ENCODE results near the gene CPSF4.
"Not testable (repeated sequence)": the region's sequence is repeated elsewhere in the genome, so short reads cannot be mapped to it uniquely, and the experiment has no call there.

CPSF4 gene

DNA sequence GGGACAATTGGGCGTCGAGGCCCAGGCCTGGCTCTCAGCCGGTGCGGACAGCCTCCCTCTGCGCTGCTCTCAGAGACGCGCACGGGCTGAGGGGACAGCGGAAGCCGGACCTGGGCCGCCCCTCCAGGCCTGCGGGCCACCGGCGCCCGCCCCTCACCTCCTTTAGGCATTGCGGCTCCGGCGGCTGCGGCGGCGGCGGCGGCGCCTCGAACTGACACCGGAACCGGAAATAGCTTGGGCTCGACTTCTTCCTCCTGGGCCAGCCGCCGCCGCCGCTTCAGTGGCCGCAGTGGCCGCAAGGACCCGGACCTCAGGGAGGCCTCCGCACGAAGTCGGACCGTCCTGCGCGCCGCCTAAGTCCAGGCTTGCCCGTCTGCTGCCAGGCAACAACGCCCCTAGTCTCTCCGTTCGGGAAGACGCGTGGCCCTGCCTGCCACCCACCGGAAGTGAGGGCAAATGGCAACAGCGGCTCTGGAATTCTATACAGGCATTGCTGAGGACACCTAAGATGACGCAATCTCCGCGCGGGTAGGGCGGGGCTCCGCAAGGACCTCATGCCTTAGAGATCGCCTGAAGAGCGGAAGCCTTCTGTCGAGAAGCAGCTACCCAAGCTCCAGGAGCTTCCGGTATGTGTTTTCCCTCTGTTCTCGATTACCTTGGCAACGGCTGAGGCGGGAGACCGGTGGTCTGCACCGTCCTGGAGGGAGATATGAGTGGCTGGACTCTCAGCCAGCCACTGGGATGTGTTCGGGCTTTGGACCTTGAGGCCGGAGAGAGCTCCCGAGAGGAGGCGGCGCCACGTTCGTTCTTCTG, 30.2 kb upstream of the CPSF4 start, which contains the start of the genes BUD31 and PDAP1:
Gene BUD31 (plus strand): TSS at position 591 of the 813 bp plus-strand sequence. CDS start 2,124 bp downstream, outside the sequence.
Gene PDAP1 (minus strand): TSS at position 219 of the 813 bp plus-strand sequence. CDS start 49 bp downstream, at position 170.
- peak; percentile 85 to 86 for DNase-seq (ENCODE audit: low read depth in 2 of 2)

DNA sequence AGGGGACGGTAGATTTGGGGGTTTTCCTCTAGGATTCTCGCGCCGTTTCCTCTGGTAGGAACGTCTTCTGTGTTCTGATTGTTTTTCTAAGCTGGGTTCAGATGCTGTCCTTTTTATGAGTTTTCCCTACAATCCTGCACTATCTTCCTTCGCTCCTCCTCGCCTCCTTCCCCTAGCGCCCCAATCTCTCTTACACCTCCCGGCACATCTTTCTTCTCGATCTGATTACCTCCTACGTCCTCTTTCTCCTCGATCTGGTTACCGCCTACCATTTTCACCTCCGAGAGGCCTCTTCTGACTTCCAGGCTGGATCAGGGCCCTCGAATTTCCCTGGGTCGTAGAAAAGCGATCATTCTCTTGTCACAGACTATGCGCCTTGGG, 29.6 kb upstream of the CPSF4 start:
- no peak for DNase-seq (ENCODE audit: low read depth in 2 of 2)

DNA sequence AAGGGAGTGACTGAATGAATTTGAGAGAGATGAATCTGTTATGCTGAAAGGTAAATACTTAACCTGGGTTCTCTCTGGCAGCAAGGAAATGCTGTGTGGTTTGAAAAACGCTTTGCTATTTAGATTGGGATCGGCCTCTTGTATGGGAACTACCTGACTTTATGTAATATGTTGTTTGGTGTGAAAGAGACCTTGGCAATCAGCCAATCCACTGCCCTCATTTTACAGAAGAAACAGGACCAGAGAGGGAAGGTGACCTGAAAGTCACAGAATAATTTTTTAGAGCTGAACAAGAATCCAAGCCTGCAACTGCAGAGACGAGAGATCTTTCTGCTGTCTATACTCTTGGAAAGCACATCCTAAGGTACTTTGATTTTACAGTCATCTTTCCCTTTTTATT, 28.9 kb upstream of the CPSF4 start:
- no peak for DNase-seq (ENCODE audit: low read depth in 2 of 2)

DNA sequence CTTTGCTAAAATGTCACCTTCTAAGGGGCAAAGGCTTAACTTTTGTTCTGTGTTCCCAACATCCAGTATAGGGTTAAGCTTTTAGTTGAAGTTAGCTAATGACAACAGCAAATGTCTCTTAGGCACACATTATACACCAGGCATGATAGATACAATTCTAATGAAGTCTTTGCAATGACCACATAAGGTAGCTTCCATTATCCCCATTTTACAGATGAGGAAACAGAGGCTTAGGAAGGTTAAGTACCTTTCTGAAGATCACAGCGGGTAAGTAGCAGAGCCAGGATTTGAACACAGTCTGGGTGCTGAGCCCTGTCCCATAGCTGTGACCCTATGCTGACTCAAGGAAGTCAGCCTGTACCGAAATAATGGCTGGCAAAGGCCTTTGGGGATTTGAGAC, 28.1 kb upstream of the CPSF4 start:
- DNase-seq (ENCODE audit: low read depth in 2 of 2) = no peak

DNA sequence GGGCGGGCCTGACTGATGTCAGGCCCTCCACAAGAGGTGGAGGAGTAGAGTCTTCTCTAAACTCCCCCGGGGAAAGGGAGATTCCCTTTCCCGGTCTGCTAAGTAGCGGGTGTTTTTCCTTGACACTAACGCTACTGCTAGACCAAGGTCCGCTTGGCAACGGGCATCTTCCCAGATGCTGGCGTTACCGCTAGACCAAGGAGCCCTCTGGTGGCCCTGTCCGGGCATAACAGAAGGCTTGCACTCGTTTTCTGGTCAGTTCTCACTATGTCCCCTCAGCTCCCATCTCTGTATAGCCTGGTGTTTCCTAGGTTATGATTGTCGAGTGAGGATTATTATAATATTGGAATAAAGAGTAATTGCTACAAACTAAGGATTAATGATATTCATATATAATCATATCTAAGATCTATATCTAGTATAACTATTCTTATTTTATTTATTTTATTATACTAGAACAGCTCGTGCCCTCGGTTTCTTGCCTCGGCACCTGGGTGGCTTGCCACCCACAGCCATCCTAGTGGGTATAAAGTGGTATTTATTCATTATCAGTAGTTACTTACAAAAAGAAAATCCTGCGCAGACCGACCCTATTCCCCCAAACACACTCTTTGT, 23.1 kb upstream of the CPSF4 start:
- DNase-seq (ENCODE audit: low read depth in 2 of 2) = not testable (repeated sequence)

DNA sequence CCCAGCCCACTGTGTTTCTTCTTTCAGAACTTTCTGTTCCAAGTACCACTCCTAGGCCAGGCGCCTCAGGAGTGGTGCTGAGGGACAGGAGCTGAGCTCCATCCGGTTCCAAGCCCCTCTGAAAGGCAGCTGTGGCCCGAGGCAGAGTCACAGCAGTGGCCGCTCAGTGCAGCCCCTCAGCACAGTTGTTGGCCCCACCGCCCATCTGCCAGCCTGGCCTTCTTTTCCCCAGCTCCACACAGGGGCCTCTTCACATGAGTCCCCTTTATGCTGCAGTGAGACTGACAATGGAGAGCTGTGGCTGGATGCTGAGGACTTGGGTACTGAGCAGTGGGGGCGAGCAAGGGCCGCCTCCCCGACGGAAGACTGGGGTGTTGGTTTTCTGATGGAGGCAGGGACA, 20.5 kb upstream of the CPSF4 start:
- DNase-seq (ENCODE audit: low read depth in 2 of 2) = no peak

DNA sequence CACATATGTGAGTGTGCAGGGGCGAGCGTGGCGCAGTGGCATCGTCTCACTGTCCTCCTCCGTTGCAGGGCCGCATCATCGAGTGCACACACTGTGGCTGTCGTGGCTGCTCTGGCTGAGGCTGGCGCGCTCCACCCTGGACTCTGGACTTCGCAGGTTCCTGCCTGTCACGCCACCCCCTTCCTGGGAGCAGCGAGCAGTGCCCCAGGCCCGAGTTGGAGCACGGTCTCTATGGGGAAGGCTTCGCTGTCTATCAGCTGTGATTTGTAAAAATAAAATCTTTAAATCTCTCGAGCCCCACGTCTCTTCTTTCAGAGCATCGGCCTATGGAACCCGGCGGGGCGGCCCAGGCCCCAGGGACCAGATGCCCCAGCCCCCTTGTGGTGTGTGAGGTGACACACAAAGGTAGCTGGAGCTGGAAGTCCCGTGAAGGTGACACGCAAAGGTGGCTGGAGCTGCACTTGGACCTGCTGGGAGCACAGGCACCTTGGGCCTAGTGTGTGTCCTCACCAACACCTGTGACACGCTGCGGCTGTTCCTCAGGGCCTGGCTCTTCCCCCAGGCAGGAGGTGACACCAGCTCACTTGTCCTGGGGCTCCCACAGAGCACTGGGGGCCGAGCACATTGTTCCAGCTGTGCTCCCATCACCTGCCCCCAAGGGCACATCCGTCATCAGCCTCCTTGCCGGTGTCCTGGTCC, 19.3 kb upstream of the CPSF4 start:
- no peak for DNase-seq (ENCODE audit: low read depth in 2 of 2)

DNA sequence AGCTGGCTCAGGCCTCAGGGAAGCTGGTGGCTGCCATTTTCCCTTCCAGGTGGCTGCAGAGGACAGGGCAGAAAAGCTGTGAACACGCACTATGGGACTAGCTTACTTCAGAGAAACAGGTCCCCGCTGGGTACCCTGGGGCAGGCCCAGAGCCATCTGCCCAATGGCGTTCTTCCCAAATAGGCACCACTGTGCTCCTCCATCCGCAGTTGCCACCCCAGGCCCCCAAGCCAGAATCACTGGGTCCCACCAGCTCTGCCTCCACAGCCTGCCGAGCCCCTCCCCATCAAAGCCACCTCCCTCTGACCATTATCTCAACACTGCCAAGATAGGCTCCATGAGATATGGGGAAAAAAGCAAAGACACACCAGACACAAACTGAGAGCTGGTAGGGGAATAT, 18.5 kb upstream of the CPSF4 start:
- no peak for DNase-seq (ENCODE audit: low read depth in 2 of 2)

DNA sequence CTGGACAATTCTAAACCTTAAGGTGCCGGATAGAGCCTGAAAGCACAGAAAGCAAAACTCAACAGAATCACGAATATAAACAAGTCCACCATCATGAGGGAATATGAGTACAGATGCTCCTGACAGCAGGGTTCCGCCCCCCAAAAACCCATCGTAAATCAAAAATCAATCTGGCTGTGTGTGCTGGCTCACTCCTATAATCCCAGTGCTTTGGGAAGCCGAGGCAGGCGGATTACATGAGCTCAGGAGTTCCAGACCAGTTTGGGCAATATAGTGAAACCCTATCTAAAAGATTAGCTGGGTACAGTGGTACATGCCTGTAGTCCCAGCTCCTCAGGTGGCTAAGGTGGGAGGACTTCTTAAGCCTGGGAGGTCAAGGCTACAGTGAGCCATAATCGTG, 17.8 kb upstream of the CPSF4 start:
- DNase-seq (ENCODE audit: low read depth in 2 of 2) = no peak

DNA sequence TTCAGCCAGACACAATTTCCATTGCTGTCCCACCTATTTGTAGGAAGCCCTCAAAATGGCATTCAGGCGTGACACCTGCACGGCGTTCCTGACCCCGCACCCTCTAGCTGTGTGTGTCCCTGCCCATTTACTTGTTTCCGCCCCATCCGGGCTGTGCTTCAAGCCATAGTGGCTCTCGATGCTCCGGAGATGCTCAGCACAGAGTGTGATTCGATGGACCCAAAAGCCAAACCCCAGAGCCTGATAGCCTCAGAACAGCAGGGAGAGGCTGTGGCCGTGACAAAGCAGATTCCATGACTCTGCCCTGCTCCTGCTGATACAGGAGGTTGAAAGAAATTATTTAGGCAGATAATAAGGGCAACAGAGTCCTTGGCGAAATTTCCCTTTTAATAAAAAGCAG, 16.6 kb upstream of the CPSF4 start:
- DNase-seq (ENCODE audit: low read depth in 2 of 2) = no peak

DNA sequence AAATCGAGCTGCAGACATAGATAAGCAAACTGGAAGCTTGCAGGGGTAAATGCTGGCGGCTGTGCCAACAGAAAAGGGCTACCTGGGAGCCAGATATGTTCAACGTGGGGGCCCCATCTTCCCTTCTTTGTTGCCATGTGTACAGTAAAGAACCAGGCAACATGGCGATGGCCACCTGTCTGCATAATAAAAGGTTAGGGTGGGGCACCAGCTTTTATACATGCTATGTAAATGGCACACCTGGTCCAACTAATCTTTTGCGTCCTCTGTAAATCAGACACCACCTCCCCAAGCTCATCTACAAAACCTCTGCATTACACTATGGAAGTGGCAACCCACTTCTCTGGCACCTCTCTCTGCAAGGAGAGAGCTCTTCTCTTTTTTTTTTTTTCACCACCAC, 16.1 kb upstream of the CPSF4 start:
- DNase-seq (ENCODE audit: low read depth in 2 of 2) = no peak

DNA sequence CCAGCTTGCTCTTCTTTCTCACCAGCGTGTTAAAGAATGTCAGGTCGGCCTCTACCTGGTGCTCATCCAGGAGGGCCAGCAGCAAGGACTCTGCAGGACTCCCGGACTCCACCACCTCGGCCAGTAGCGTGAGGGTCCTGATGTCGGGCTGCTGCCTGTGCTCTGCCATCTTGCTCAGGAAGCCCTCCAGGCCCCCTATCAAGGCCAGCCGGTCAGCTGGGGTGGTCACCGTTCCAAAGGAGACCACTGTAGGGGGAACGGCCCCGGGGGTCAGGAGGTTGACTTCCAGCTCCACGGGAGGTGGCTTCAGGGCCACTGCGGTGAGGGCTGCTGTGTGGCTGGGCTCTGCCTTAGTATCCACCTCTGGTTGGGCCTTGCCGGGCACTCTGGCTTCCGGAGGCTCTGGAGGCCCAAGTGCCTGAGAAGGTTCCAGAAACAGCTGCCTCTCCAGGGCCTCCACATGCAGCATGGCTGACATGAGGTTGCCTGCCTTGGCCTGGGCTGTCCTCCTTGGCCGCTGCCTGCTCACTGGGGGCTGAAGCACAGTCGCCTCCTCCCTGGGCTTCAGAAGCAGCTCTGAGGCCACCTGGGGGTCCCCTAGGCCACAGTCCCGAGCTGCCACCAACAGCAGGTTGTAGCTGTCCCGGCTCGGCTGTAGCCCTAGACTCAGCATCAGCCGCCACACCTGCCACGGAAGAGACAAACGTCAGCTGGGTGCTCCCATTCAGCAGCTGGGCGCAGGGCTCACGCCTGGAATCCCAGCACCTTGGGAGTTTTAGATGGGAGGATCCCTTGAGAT, 13.6 kb upstream of the CPSF4 start:
- DNase-seq (ENCODE audit: low read depth in 2 of 2) = no peak

DNA sequence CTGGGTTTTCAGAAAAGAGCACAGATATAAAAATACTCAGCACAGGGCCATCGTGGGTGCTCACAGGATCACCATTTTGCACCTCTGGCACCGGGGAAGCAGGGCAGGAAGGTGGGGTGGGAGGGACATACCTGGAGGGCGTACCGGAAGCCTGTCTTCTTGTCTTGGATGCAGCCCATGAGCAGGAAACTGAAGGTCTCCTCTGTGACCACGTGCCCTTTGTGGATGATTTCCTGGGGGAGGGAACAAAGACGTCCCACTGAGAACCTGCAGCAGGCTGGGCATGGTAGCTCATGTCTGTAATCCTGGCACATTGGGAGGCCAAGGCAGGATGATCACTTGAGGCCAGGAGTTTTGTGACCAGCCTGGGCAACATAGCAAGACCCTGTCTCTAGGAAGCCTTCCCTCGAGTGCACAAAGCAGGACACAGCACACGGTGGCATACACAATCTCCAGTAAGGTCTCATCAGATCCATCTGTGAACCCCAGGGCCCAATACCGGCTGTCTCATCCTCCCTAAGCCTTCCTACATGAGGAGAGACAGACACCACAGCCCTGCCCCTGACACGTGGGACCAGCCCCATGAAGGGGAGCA, 9.7 kb upstream of the CPSF4 start:
- no peak for DNase-seq (ENCODE audit: low read depth in 2 of 2)

DNA sequence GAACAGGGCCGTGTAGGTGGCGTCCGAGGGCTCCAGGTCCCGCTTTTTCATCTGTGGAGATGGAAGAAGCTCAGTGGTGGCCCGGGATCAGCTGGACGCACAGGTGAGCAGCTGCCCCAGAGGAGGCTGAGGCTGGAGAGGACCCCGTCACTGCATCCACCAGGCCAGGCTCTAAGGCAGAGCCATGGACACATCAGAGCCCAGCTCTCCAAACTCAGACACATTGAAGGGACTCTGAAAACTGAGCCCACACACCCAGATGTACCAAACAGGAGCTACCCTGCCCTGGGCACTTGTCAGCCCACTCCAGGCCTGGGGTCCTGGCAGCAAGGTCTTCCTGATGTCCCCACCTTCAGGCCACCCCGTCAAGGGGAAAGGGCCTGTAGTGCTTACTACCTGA, 9.0 kb upstream of the CPSF4 start:
- DNase-seq (ENCODE audit: low read depth in 2 of 2) = no peak

DNA sequence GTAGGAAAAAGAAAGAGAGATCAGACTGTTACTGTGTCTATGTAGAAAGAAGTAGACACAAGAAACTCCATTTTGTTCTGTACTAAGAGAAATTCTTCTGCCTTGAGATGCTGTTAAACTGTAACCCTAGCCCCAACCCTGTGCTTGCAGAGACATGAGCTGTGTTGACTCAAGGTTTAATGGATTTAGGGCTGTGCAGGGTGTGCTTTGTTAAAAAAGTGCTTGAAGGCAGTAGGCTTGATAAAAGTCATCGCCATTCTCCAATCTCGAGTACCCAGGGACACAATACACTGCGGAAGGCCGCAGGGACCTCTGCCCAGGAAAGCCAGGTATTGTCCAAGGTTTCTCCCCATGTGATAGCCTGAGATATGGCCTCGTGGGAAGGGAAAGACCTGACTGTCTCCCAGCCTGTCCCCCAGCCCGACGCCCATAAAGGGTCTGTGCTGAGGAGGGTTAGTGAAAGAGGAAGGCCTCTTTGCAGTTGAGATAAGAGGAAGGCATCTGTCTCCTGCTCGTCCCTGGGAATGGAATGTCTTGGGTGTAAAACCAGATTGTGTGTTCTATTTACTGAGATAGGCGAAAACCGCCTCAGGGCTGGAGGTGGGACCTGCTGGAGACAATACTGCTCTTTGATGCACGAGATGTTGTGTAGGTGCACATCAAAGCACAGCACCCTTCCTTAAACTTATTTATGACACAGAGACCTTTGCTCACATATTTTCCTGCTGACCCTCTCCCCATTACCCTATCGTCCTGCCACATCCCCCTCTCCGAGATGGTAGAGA, 6.8 kb upstream of the CPSF4 start:
- not testable (repeated sequence) for DNase-seq (ENCODE audit: low read depth in 2 of 2)

DNA sequence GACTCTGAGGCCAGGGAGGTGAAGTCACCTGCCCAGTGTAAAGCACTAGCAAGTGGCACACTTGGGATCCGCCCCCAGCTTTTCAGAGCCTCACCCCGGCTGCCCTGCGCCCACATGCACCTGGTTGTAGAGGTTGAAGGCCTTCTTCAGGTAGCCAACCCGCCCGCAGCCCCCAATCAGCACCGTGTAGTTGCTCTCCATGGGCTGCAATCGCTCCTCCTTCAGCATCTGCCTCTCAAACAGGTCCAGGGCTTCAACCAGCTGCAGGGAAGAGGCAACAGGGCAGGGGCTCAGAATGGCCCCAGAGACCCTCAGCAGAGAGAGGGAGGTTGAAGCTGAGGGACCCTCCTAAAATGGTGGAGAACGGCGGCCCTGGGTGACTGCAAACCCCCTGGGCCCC, 5.6 kb upstream of the CPSF4 start:
- DNase-seq (ENCODE audit: low read depth in 2 of 2) = no peak

DNA sequence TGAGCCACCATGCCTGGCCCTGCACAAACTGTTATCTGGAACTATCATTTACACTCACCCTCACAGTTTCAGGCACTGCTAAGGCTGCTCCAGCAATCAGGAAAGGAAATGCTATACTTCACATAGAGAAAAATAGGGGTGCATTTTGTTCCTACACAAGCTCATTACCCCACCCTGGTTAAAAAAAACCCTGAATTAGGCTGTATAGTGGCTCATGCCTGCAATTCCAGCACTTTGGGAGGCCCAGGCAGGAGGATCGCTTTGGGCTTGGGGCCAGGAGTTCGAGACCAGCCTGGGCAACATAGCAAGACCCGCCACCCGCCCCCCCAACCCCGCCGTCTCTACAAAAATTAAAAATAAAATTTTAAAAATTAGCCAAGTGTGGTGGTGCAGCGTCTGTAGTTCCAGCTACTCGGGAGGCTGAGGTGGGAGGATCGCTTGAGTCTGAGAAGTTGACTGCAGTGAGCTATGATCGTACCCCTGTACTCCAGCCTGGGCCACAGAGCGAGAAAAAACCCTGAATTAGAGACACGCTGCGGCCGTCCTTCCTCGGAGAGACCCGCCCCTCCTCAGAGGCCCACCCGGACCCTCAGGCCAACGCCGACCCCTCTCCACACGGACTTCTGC, 684 bp upstream of the CPSF4 start:
- no peak for DNase-seq (ENCODE audit: low read depth in 2 of 2)

DNA sequence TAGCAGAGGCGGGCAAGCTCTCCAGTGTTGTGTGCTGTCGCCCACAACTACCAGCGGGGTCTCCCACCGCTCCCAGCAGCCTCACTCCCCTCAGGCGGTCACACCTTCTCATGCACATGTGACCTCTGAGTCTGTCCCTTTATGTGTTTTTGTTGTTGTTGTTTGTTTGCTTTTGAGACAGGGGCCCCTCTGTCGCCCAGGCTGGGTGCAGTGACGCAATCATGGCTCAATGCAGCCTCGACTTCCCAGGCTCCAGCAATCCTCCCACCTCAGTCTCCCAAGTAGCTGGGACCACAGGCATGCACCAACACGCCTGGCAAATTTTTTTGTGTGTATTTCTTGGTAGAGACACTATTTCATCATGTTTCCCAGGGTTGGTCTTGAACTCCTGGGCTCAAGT, 1.5 kb downstream of the CPSF4 start:
- DNase-seq (ENCODE audit: low read depth in 2 of 2) = no peak

DNA sequence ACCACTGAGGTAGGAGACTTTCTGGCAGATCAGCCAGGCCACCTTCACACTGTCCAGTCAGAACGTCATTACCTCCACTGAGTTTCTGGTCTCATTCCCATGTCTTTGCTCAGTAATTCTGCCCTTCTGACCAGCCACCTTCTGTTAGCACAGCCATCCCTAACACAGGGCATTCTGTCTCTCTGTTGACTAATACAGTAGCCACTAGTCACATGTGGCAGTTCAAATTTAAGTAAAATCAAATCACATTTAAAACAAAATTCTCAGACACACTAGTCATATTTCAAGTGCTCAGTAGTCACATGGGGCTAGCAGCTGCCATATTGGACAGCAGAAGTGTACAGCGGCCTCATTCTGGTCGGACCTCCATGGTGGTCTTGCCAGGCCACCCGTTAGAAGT, 7.4 kb downstream of the CPSF4 start:
- DNase-seq (ENCODE audit: low read depth in 2 of 2) = no peak

DNA sequence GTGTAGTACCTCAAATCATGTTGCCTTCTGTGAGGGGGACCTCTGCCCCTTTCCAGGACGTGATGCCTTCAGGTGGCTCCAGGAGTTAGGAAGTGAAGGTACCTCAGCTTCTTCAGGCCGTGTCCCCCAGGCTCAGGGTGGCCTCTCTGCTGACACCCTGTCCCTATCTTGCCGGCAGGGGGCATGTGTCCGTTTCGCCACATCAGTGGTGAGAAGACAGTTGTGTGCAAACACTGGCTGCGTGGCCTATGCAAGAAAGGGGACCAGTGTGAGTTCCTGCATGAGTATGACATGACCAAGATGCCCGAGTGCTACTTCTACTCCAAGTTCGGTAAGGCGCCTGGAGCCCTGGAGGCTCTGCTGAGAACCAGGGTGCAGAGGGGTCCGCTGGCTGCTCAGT, 9.2 kb downstream of the CPSF4 start:
- no peak for DNase-seq (ENCODE audit: low read depth in 2 of 2)
